Measurements from ENCODE around the gene MED16.

GRCh38 chr19:854549-854948 lies 38.4 kb downstream of the MED16 start:
- no peak for TF ChIP-seq POLR2A (IDR thresholded peaks at IDR 0.05)
- TF ChIP-seq, protein P1, sequence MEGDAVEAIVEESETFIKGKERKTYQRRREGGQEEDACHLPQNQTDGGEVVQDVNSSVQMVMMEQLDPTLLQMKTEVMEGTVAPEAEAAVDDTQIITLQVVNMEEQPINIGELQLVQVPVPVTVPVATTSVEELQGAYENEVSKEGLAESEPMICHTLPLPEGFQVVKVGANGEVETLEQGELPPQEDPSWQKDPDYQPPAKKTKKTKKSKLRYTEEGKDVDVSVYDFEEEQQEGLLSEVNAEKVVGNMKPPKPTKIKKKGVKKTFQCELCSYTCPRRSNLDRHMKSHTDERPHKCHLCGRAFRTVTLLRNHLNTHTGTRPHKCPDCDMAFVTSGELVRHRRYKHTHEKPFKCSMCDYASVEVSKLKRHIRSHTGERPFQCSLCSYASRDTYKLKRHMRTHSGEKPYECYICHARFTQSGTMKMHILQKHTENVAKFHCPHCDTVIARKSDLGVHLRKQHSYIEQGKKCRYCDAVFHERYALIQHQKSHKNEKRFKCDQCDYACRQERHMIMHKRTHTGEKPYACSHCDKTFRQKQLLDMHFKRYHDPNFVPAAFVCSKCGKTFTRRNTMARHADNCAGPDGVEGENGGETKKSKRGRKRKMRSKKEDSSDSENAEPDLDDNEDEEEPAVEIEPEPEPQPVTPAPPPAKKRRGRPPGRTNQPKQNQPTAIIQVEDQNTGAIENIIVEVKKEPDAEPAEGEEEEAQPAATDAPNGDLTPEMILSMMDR (IDR thresholded peaks at IDR 0.05): no peak

Measured in adrenal gland (tissue), 5 donors.